GM12865 (cell line): Measurements from ENCODE around the gene INPP5A.

Experiments
- DNase-seq: peaks from one replicate; pipeline ENCODE4 v3.0.0; 2010; ENCODE audit warnings: low read depth
- H3K4me3 ChIP-seq: 2 replicates; pipeline ENCODE4 v1.5.1; 2011; ENCODE audit warnings: mild to moderate bottlenecking, low read depth, low read length, control low read depth
- CTCF ChIP-seq: IDR thresholded peaks from 2 replicates; pipeline ENCODE4 v1.5.1; 2011; ENCODE audit warnings: low read length, control low read depth, low read depth, inconsistent platforms; ENCODE audit not compliant: insufficient read depth; ENCODE audit errors: missing control alignments

Gene INPP5A

GRCh38 chr10:132786476-132786883 lies 248.9 kb downstream of the INPP5A start:
- TF ChIP-seq CTCF, result no peak
- DNase-seq, result no peak
- no peak overlapping the region for H3K4me3 ChIP-seq

GRCh38 chr10:132786884-132787494 lies 249.4 kb downstream of the INPP5A start:
- DNase-seq, result no peak
- H3K4me3 ChIP-seq, result no peak overlapping the region
- TF ChIP-seq CTCF, result no peak

- no peak for DNase-seq
- no peak for TF ChIP-seq CTCF
- no peak overlapping the region for H3K4me3 ChIP-seq
Observed at GRCh38 chr10:132787495-132788179, 250.1 kb downstream of the INPP5A start.

- no peak for DNase-seq
- TF ChIP-seq CTCF, result no peak
- no peak overlapping the region for H3K4me3 ChIP-seq
Observed at GRCh38 chr10:132788180-132788830, 250.7 kb downstream of the INPP5A start.

- DNase-seq, result no peak
- no peak overlapping the region for H3K4me3 ChIP-seq
- no peak for TF ChIP-seq CTCF
Observed at GRCh38 chr10:132788831-132789219, 251.2 kb downstream of the INPP5A start.

GRCh38 chr10:132789659-132790148 lies 252.1 kb downstream of the INPP5A start:
- H3K4me3 ChIP-seq, result no peak overlapping the region
- no peak for DNase-seq

More at GRCh38 chr10:132789659-132790148, 252.1 kb downstream of the INPP5A start:
- no peak for TF ChIP-seq CTCF
